ENCODE measurements around the gene CIAO3.
"Not testable (repeated sequence)": the region's sequence is repeated elsewhere in the genome, so short reads cannot be mapped to it uniquely, and the experiment has no call there.

CIAO3 gene

GRCh38 chr16:760545-761343, 19.9 kb upstream of the CIAO3 start, which contains the start of gene MSLN:
TSS of gene MSLN (plus strand) at chr16:760734. CDS start at chr16:762681, 1,947 bp downstream.
- no peak for DNase-seq (ENCODE audit: low read depth in 2 of 3, low spot score in 2 of 3)

DNA sequence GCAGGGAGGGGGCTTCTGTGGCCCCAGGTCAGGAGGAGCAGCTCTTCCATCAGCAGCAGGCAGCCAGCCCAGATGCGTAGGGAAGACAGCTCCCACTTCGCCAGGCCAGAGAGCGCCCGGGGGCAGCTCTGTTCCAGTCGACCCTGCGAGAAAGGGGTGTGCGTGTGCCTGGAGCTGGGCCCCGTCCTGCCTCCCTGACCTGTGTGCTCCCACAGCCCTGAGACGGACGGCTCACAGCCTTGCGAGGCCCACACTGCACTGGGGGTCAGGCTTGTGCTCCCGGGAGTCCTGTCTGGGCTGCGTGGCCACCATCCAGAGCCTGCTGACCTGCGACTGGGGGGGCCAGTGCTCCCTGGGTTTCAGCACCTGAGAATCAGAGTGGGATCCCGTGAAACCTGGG, 19.3 kb upstream of the CIAO3 start:
- no peak for DNase-seq (ENCODE audit: low read depth in 2 of 3, low spot score in 2 of 3)

GRCh38 chr16:759110-759910, 18.5 kb upstream of the CIAO3 start:
- DNase-seq (ENCODE audit: low read depth in 2 of 3, low spot score in 2 of 3), result no peak

GRCh38 chr16:756428-756827, 15.6 kb upstream of the CIAO3 start:
- DNase-seq (ENCODE audit: low read depth in 2 of 3, low spot score in 2 of 3), result no peak

DNA sequence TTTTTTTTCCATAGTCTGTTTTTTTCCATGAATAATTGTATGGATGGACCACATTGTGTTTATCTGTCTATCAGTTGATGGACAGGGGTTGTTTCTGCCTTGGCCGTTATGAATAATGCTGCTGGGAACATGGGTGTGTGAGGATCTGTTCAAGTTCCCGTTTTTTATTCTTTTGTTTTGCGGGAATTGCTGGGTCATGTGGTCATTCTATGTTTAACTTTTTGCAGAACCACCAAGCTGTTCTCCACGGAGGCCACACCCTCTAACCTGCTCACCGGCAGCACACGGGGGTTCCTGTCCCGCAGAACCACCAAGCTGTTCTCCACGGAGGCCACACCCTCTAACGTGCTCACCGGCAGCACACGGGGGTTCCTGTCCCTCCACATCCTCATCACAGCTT, 13.9 kb upstream of the CIAO3 start:
- DNase-seq (ENCODE audit: low read depth in 2 of 3, low spot score in 2 of 3), result no peak

DNA sequence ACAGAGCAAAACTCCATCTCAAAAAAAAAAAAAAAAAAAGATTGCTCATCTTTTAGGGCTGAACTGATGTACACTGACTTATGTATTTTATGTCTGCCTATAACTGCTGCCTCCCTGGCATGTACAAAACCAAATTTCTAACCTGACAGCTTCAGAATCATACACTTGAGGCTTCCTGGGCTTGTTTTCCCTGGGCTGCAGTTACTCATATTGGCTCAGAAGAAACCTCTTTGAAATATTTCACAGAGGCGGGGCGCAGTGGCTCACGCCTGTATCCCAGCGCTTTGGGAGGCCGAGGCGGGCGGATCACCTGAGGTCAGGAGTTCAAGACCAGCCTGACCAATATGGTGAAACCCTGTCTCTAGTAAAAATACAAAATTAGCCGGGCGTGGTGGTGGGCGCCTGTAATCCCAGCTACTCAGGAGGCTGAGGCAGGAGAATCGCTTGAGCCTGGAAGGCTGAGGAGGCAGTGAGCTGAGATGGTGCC, 13.4 kb upstream of the CIAO3 start:
- not testable (repeated sequence) for DNase-seq (ENCODE audit: low read depth in 2 of 3, low spot score in 2 of 3)

- no peak for DNase-seq (ENCODE audit: low read depth in 2 of 3, low spot score in 2 of 3)
Measured at GRCh38 chr16:752007-752312, 11.2 kb upstream of the CIAO3 start.

GRCh38 chr16:751152-752006, 10.6 kb upstream of the CIAO3 start:
- DNase-seq (ENCODE audit: low read depth in 2 of 3, low spot score in 2 of 3), result no peak

DNA sequence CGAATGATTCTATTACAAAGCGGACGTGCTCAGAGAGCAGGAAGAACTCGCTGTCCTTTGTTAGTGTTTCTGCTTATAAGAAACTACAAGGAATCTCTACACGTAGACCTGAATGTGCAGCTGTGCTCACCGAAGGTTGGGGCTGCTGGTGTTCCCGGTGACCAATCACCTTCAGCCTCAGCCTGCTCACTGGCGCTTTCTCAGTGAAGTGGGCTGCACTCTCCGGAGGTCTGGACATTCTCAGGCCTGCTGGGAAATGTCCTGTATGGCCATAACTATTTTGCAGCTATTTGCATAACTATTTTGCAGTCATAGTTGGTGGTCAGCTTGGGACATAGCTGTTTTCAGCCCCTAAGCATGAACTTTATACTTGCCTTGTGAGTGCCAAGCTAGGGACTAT, 9.7 kb upstream of the CIAO3 start:
- DNase-seq (ENCODE audit: low read depth in 2 of 3, low spot score in 2 of 3), result no peak

- no peak for DNase-seq (ENCODE audit: low read depth in 2 of 3, low spot score in 2 of 3)
Measured at GRCh38 chr16:749010-749409, 8.2 kb upstream of the CIAO3 start.

GRCh38 chr16:747978-748746, 7.4 kb upstream of the CIAO3 start:
- no peak for DNase-seq (ENCODE audit: low read depth in 2 of 3, low spot score in 2 of 3)

DNA sequence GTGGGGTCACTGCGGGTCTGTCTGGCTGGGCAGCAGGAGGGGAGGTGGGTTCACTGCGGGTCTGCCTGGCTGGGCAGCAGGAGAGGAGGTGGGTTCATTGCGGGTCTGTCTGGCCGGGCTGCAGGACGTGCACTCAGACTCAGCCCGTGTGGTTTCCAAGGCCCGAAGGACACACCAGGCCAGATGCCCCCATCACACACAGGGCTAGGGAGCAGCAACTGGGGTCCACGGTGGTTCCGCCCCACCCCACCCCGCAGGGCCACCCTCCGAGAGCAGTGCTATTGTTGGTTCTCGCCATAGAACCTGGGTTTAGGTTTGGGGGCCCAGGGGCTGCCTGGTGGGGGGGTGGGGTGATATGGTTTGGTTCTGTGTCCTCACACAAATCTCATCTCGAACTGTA, 5.8 kb upstream of the CIAO3 start:
- DNase-seq (ENCODE audit: low read depth in 2 of 3, low spot score in 2 of 3), result no peak

DNA sequence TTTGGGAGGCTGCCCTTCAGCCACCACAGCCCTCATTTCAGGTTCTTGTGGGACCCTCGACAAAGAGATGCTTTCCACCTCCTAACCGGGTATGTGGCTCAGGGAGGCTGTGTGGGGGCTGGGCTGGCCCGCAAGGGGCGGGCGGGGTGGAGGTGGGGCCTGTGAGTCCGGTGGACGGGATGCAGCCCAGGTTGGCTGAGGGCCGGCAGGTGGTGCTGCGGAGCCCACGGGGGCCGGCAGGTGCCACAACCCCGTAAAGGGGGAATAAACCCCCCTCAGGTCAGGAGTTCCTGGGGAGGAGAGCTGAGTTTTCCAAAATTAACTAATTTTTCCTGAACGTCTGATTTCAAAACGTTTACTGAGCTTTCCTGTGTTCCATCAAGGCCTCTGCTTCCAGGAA, 4.9 kb upstream of the CIAO3 start:
- DNase-seq (ENCODE audit: low read depth in 2 of 3, low spot score in 2 of 3), result no peak

DNA sequence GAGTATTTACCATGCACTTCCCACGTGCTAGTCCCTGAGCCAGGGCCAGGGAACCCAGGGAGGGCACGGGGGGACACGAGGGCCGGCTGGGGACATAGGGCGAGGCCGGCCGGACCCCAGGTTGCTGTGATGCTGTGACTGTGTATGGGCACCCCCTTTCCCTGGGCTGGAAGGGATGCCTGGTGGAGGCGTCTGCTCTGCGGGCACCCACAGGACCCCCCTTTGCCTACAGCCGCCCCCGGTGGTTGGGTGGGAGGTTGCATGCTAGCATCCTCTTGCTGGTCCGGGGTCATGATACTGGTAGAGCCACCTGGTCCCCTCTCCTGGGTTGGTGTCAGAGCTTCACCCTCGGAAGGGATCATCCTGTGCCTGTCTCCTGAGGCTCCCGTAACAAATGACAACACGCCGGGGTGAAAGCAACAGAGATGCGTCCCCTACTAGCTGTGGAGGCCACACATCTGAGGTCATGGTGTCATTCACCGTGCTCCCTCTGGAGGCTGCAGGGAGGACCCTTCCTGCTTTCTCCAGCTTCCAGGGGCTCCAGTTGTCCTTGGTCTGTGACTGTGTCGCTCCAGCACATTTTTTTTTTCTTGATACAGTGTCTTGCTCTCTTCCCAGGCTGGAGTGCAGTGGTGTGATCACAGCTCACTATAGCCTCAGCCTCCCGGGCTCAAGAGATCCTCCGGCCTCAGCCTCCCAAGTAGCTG, 3.1 kb upstream of the CIAO3 start:
- DNase-seq (ENCODE audit: low read depth in 2 of 3, low spot score in 2 of 3), result no peak

GRCh38 chr16:742894-743293, 2.1 kb upstream of the CIAO3 start:
- not testable (repeated sequence) for DNase-seq (ENCODE audit: low read depth in 2 of 3, low spot score in 2 of 3)

DNA sequence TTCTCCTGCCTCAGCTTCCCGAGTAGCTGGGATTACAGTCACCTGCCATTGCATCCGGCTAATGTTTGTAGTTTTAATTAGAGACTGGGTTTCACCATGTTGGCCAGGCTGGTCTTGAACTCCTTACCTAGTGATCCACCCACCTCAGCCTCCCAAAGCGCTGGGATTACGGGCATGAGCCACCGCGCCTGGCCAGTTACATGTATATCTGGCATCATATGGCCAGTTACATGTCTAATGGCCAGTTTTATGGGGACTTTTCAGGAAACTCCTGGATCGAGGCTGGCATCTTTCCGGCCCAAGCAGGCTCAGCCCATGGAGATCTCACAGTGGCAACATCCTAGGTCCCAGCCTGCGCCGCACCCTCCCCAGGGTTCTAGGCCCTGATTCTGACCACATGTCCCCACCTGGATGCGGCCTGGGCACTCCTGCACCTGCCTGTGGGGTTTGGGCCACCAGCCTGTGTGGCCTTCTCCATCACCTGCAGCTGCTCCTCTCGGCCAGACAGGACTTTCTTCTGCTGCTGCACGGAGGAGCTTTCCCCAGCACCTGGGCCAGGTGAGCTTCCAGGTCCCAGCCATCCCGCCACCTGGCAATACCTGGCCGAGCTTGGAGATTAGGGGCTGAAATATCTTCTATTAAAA, 1.3 kb upstream of the CIAO3 start:
- no peak for DNase-seq (ENCODE audit: low read depth in 2 of 3, low spot score in 2 of 3)

DNA sequence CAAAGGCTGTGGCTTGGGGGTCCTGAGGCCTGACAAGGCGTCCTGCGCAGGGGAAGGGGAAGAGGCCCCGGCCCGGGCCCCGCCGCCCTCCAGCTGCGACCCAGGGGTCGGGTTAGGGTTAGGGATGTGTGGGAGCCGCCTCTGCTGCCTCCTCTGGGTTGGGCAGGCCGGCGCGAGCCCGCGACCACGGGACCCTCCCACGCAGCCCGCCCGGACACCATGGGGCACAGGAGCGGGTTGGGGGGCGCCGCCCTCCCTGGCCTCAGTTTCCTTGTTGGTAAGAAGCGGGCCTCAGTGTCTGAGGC, 386 bp downstream of the CIAO3 start:
- no peak for DNase-seq (ENCODE audit: low read depth in 2 of 3, low spot score in 2 of 3)

GRCh38 chr16:739560-740458, 988 bp downstream of the CIAO3 start:
- DNase-seq (ENCODE audit: low read depth in 2 of 3, low spot score in 2 of 3), result no peak

DNA sequence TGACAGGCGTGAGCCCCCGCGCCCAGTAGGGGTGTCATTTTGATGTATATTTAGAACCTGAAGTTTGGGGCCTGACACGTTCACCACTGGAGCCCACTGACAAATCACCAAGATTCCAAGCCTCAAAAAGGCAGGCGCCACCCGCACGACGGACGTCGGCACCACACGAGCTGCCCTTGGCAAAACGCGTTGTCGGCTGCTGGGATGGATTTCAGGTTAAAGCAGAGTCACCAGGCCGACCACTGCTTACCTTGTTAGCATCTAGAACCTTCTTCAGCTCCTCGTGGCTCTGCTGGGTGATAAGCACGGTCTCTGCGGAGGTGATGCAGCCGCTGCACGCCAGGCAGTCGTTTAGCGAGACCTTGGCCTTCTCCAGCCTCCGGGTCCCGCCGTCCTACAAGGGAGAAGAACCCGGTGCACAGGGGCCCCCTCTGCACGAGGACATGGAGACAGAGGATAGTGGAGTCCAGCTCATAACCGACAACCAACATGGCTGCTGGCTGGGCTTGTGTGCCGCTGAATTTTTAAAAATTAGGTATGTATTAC, 3.8 kb downstream of the CIAO3 start:
- no peak for DNase-seq (ENCODE audit: low read depth in 2 of 3, low spot score in 2 of 3)

Data from activated CD8-positive, alpha-beta memory T cell treated with anti-CD3 and anti-CD28 coated beads for 48 hours (primary cell).